ENCODE results near the gene PAX2. TPM values are rescaled to one million over a fixed set of nuclear protein-coding genes. Genes with fewer than 3 reads are reported as not detected.

Gene PAX2
- total RNA-seq, 1 donor from 2014 or later, result 0.34 TPM

DNA sequence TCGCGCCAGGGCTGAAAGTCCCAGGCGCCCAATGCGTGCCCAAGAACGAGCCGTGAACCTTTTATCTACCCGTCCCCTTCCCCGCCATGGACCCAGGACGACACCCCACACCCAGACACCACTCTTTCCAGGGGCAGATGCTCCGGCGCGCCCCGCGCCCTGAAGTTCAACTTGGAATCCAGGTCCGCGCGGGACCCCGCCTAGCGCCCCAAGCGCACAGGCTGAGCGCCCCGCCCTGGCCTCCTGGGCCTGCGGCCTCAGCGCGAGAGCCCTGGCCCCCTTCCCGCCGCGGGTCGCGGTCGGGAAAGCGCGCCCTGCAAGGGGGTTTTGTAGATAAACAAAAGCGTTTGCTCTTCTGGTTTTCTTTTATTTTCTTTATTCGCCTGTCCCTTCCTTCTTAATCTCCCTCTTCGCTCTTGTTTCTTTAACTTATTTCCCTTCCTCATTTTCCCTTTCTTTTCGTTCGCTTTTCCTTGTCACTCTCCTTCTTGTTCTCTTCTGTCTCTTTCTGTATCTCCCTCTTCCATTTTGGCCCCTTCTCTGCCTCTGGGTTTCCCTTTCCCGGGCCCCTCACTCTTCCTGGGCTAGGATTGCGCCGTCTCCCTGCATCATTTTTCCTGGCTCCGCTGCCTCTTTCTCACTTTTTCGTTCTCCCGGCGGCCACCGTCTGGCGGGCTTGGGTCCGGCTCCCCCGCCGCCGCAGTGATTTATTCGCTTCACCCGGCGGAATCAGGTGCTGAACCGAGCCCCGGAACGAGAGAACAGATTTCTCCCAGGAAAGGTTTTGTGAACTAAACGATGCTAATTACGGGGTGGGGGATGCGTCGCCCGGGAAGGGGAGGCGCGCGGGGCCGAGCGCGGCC, 15.3 kb upstream of the PAX2 start:
- Histone ChIP-seq H4K20me1 (ENCODE audit: low read depth) (peaks cover 97% of the 10 kb centered on the region), H3K4me2 (peak overlapping the region; percentile 45), H2AFZ (replicated peaks) (no peak overlapping the region), H3K9me3 (ENCODE audit: low read depth) (no peaks in the 10 kb centered on the region), H3K36me3 (no peaks in the 10 kb centered on the region), H3K27me3 (peaks cover 100% of the 10 kb centered on the region), H3K27ac (no peak overlapping the region), H3K4me3 (peak overlapping the region; percentile 4), H3F3A (ENCODE audit: low read depth) (peaks cover 25% of the 10 kb centered on the region), H3K9ac (no peak overlapping the region), H3K79me2 (ENCODE audit: low read depth) (no peaks in the 10 kb centered on the region), H3K4me1 (peaks cover 18% of the 10 kb centered on the region)
- H3K4me3 Mint-ChIP-seq, result peak overlapping the region; percentile 60
- H3K9me3 Mint-ChIP-seq, result peaks cover 3% of the 10 kb centered on the region
- peaks cover 96% of the 10 kb centered on the region for H3K27me3 Mint-ChIP-seq (ENCODE audit: insufficient read depth, low read depth)
- peak; percentile 60 for DNase-seq (ENCODE audit: low spot score)
- peaks cover 35% of the 10 kb centered on the region for H3K4me1 Mint-ChIP-seq
- TF ChIP-seq EZH2 (IDR thresholded peaks at IDR 0.05), result peak; percentile 98
- TF ChIP-seq, protein P1, sequence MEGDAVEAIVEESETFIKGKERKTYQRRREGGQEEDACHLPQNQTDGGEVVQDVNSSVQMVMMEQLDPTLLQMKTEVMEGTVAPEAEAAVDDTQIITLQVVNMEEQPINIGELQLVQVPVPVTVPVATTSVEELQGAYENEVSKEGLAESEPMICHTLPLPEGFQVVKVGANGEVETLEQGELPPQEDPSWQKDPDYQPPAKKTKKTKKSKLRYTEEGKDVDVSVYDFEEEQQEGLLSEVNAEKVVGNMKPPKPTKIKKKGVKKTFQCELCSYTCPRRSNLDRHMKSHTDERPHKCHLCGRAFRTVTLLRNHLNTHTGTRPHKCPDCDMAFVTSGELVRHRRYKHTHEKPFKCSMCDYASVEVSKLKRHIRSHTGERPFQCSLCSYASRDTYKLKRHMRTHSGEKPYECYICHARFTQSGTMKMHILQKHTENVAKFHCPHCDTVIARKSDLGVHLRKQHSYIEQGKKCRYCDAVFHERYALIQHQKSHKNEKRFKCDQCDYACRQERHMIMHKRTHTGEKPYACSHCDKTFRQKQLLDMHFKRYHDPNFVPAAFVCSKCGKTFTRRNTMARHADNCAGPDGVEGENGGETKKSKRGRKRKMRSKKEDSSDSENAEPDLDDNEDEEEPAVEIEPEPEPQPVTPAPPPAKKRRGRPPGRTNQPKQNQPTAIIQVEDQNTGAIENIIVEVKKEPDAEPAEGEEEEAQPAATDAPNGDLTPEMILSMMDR (IDR thresholded peaks at IDR 0.05), result no peak
- peak; percentile 97 for TF ChIP-seq EZH2phosphoT487 (IDR thresholded peaks at IDR 0.05)
- no peaks in the 10 kb centered on the region for H3K36me3 Mint-ChIP-seq
- H3K27ac Mint-ChIP-seq, result no peak overlapping the region

DNA sequence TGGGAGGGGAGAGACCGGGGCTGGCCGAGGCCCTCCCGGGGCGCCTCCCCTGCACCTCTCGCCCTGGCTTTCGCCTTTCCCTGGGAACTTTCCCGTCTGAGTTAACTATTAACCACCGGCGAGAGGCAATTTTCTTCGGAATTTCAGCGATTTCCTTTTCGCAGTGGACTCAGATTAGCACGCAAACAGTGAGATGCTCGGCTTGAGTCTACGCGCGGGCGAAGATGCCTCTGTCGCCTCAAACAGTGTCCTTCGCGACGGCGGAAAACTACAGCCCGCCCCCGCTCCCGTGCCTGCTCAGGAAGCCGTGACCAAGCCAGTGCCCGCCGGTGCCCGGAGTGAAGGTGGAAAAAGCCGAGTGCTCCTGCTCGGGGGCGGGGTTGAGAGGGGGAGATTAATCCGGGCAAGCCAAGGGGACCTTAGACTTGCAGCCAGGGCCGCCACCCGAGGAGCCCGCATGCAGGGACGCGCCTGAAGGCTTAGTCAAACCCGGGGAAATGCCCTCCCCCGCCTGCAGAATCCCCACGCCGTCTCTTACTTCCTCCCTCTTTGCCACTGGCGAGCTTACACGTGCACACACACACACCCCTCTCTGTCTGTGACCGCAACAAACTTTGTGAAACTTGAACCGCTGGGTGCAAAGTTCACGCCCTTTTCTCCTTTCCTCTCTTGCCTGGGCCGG, 14.5 kb upstream of the PAX2 start:
- Histone ChIP-seq H3K27me3 (peaks cover 100% of the 10 kb centered on the region), H3K79me2 (ENCODE audit: low read depth) (no peaks in the 10 kb centered on the region), H3K4me3 (no peak overlapping the region), H4K20me1 (ENCODE audit: low read depth) (peaks cover 97% of the 10 kb centered on the region), H3K4me2 (peak overlapping the region; percentile 45), H3K4me1 (peaks cover 18% of the 10 kb centered on the region), H3K9me3 (ENCODE audit: low read depth) (no peaks in the 10 kb centered on the region), H2AFZ (replicated peaks) (no peak overlapping the region), H3K36me3 (no peaks in the 10 kb centered on the region), H3F3A (ENCODE audit: low read depth) (peaks cover 25% of the 10 kb centered on the region), H3K9ac (no peak overlapping the region), H3K27ac (no peak overlapping the region)
- Mint-ChIP-seq H3K9me3 (peaks cover 3% of the 10 kb centered on the region), H3K27me3 (ENCODE audit: insufficient read depth, low read depth) (peaks cover 93% of the 10 kb centered on the region), H3K4me3 (peak overlapping the region; percentile 77), H3K4me1 (peaks cover 31% of the 10 kb centered on the region), H3K27ac (no peak overlapping the region), H3K36me3 (no peaks in the 10 kb centered on the region)
- TF ChIP-seq EZH2phosphoT487 (IDR thresholded peaks at IDR 0.05), result peak; percentile 94
- TF ChIP-seq, protein P1 (IDR thresholded peaks at IDR 0.05), result no peak
- TF ChIP-seq EZH2 (IDR thresholded peaks at IDR 0.05), result peak; percentile 94
- peak; percentile 56 for DNase-seq (ENCODE audit: low spot score)

DNA sequence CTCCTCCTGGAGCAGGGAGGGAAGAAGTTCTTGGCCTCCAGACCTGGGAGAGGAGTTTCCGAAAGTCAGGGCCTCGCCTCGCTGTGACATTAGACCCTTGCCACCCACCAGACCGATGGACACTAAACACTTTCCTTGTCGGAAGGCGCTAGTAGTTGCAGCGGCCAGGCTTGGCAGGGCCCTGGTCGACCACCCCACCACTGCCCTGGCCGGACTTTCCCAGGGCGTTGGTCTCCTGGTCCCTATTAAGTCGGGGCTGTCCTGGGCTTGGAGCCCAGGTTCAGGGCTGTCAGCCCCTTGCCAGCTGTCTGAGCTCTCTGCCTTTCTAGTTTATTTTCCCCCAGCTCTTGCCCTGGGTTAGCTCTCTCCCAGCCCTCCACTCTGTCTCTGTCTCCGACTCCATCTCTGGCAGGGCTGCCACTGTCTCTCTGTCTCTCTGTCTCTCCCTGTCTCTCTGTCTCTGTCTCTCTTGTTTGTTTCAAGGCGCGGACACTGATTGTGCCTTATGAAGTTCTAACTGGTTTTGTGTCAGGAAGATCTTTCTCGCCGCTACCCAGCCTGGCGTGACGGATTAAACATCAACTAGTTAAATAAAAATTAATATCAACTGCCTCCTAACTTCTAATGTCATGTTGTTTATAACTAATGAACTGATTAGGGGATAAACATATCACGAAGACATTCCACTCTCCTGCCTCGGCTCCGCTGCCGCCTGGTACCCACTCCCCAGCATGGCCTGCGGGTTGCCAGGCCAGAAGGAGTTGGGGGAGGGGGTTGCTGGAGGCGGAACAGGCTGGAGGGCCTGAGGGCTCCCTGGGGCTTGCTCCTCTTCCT, 13.8 kb upstream of the PAX2 start:
- H3K27ac Mint-ChIP-seq, result no peak overlapping the region
- Histone ChIP-seq H3K9me3 (ENCODE audit: low read depth) (no peaks in the 10 kb centered on the region), H3K79me2 (ENCODE audit: low read depth) (no peaks in the 10 kb centered on the region), H3K27me3 (peaks cover 100% of the 10 kb centered on the region), H3K9ac (no peak overlapping the region), H3K4me3 (no peak overlapping the region), H2AFZ (replicated peaks) (no peak overlapping the region), H3K36me3 (no peaks in the 10 kb centered on the region), H3K4me1 (peaks cover 18% of the 10 kb centered on the region), H3K4me2 (no peak overlapping the region), H3K27ac (no peak overlapping the region), H3F3A (ENCODE audit: low read depth) (peaks cover 26% of the 10 kb centered on the region), H4K20me1 (ENCODE audit: low read depth) (peaks cover 97% of the 10 kb centered on the region)
- H3K27me3 Mint-ChIP-seq (ENCODE audit: insufficient read depth, low read depth), result peaks cover 93% of the 10 kb centered on the region
- H3K9me3 Mint-ChIP-seq, result peaks cover 3% of the 10 kb centered on the region
- TF ChIP-seq, protein P1 (IDR thresholded peaks at IDR 0.05), result no peak
- TF ChIP-seq EZH2phosphoT487 (IDR thresholded peaks at IDR 0.05) (peak; percentile 71), EZH2 (IDR thresholded peaks at IDR 0.05) (peak; percentile 63)
- H3K4me3 Mint-ChIP-seq, result peak overlapping the region; percentile 77
- H3K36me3 Mint-ChIP-seq, result no peaks in the 10 kb centered on the region
- no peak for DNase-seq (ENCODE audit: low spot score)
- H3K4me1 Mint-ChIP-seq, result peaks cover 31% of the 10 kb centered on the region
